GM12873 (cell line): ENCODE results near the gene NFATC3.

Source experiments
- TF ChIP-seq, protein P1 (sequence below): IDR thresholded peaks from 2 replicates; pipeline ENCODE4 v1.5.1; 2012; ENCODE audit warnings: low read depth, mild to moderate bottlenecking, moderate library complexity, low read length, control low read depth; ENCODE audit not compliant: insufficient read depth; ENCODE audit errors: missing control alignments

The NFATC3 gene

DNA sequence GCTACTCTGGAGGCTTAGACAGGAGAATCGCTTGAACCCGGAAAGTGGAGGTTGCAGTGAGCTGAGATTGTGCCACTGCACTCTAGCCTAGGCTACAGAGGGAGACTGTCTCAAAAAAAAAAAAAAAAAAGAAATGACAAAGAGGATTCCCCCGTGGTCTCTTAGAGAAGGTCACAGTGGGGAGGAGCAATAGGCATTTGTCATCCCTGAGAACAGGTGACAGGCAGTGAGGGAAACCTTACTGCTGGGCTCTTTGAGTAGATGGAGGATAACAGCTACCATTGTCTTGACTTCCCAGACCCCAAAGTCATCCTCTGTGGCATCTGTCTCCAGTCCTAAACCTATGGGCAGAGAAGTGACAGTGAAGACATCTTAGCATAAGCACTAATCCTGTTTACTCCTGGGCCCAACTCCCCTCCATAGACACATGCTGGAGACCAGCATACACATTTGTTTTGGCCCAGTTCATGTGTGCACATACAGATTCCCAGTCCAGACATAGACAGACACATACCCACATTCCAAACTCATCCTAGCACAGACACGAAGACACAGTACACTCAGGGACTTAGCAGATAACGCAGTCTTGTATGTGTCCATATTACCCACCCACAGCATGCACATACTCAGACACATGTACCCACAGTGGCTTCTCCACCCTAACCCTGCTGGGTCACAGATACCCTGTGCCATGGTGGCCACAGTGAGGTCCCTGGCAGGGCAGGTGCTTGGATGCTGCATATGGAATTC lies 148.1 kb downstream of the NFATC3 start:
- TF ChIP-seq, protein P1, sequence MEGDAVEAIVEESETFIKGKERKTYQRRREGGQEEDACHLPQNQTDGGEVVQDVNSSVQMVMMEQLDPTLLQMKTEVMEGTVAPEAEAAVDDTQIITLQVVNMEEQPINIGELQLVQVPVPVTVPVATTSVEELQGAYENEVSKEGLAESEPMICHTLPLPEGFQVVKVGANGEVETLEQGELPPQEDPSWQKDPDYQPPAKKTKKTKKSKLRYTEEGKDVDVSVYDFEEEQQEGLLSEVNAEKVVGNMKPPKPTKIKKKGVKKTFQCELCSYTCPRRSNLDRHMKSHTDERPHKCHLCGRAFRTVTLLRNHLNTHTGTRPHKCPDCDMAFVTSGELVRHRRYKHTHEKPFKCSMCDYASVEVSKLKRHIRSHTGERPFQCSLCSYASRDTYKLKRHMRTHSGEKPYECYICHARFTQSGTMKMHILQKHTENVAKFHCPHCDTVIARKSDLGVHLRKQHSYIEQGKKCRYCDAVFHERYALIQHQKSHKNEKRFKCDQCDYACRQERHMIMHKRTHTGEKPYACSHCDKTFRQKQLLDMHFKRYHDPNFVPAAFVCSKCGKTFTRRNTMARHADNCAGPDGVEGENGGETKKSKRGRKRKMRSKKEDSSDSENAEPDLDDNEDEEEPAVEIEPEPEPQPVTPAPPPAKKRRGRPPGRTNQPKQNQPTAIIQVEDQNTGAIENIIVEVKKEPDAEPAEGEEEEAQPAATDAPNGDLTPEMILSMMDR: no peak

DNA sequence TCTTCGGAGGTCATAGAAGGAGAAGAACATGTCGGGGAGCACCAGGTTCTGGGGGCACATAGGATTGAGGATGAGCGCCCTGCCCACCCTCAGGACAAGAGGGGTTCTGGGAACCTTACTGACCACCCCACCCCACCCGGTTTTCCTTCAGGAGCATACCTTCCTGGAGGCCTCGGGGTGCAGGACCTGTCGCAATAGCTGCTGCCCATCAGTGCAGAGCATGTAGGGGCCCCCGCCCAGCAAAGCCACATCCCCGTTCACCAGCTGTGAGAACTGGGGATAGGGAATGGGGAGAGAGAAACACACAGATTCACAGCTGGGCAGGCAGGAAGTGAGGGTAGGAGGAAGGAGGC lies 148.6 kb downstream of the NFATC3 start:
- TF ChIP-seq, protein P1: no peak

DNA sequence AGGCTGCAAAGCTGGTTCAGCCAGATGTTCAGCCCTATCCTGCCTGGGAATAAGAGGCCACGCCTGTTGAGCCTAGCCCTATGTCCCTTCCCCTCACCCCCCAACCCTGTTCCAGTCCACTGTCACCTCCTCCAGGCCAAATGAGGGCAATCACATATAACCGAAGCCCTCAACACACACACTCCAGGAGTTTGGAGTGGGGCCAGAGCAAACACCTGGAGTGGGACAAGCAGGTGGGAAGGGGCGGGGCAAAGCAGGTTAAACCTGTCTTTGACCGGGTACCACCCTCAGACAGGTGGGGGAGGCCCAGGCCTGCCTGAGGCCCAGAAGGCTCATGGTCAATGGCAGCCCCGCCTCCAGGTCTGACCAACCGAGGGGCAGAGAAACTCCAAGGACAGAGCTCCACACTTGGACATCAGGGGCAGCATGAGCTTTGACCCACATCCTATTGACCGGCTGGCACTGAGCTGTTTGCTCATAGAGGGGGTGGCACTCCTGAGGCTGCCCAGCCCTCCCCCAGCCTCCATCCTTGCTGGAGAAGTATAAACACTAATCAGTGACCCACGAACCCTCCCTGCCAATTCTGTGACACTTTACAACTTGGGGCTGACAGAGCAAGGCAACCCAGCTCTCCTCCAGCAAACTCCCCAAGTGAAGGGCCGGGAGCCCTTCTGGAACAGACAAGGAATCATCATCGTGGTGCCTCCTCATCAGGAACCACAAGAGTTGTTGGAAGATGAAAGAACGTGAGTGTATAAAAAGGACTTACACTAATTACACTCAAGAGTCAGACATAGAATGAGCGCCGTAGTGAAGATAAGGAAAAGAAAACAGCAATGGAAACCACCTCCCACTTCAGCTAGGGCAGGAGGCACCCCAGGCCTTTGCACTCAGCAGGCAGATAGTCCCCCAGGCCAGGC lies 149.3 kb downstream of the NFATC3 start:
- TF ChIP-seq, protein P1: no peak

DNA sequence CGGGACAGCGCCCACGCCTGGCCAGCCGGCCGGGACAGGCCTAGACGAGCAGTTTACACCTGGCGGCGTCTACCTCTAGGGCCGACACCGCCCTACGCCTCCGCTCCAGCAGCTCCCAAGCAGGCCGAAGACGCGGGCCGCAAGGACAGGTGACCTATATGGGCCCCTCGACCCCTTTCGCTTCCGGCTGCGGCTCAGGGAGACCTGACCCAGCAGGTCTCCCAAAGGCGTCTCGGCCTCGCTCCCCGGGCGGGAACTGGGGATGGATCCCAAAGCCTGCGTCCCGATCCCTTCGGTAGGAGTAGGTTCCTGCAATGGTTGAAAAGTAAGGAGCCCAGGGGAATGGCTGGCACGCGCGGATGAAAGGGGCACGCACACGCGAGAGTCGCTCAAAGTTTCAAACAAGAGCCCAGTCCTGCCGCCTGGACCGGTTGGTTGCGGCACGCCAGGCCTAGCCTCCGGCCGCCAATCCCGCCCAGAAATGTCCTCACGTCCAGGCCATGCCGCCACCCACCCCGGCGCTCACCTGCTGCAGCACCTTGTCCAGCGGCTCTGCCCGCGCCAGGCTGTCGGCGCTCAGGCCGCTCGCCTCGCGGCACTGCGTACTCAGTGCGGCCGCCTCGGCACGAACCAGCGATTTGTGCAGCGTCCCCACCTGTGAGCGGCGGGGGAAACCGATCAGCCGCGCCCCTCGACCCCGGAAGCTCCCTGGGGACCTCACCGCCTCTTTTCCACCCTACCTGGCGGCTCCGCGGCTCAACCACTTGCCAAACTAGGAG lies 150.1 kb downstream of the NFATC3 start:
- TF ChIP-seq, protein P1: no peak

DNA sequence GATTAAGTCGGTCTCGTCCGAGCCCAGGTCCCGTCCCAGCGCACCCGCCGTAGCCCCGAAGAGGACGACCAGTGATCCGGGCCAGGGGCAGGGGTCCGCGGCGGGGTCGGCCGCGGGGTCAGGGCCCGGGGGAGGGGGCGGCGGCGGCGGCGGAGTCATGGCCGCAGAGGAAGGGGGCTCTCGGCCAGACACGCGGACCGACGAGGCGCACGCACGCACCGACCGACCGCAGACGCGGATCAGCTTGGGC lies 150.6 kb downstream of the NFATC3 start, which contains the start of gene ESRP2:
Gene ESRP2, minus strand, starts transcription at position 241 of the 250 bp plus-strand sequence. Its CDS starts 82 bp downstream, at position 159.
- TF ChIP-seq, protein P1: no peak

DNA sequence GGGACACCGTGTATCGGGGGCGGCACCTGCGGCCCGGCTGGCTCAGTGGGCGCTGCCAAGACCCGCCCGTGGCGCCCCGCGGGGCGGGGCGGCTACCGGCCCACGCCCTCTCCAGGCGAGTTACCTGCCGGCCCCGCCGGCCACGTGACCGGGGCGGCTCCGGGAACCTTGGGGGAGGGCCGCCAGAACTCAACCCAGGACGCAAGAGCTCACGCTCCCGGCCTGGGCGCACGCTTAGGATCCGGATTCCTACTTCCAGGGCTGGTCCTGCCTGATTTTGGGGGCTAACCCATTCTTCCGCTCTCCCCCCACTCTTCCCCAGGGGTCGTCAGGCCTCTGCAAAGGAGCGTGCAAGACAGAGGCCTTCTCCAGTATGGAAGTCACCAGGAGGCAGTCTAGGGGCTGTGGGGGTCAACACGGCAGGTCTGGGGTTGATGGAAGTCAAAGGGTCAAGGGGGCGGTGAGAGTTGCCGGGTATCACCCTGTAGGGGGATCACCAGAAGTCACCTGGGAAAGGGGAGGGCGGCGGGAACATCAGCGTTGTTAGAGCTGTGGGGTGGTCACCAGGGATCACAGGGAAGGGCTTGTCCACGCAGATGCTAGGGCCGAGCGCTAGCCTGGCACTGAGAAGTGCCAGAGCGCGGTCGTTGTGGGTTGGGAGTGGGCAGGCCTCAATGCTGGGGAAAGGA lies 151.1 kb downstream of the NFATC3 start:
- TF ChIP-seq, protein P1: no peak
